NCI-H748 (cell line): ENCODE measurements around the gene CHD3.
A peak's percentile ranks its signal among the peaks of the same experiment; 100 is the strongest.

Experiments used
- DNase-seq: peaks from one replicate; lab custom pipeline; 2025; ENCODE audit not compliant: unreplicated experiment; lab: John Stamatoyannopoulos, UW

Gene CHD3

DNA sequence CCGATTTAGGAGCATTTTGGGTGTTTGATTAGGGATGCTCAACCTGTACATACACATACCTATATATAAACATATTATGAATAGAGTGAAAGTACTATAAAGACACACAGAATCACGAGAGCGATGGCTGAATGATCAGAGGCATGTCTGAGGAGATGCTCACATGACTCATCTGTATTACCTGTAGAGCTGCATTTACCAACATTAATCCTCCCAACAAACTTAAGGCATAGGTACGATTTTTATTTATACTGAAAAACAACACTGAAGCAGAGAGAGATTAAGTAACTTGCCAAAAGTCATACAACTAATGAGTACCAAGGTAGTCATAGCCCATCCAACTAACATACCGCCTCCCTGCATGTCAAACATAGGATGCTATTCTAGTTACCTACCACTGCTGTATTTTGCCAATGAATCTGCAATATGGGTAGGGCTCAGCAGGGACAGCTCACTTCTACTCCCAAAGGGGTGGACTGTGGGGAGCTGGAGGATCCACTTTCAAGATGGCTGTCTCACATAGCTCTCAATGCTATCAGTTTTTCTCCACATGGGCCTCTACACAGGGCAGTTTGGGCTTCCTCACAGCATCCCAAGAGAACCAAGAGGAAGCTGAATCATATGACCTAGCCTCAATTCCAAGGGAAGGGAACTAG is 23.5 kb upstream of the CHD3 start:
- no peak for DNase-seq

DNA sequence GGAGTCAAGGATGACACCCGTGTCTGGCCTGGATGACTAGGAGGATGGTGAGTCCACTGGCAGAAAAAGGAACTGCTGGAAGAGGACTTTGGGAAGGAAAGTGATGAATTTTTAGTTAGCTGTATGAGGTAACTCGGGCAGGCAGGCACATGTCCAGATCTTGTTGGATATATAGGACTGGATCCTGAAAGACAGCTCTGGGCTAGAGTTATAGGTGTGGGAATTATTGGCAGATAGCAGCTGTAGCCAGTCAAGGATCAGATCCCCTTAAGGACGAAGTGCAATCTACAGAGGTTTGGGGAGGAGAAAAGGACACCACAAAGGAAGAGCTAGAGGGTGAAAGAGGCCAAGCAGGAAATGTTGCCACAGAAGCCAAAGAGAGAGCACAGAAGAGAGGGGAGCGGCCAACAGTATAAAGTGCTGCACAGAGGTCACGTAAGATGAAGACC is 20.7 kb upstream of the CHD3 start:
- no peak for DNase-seq

DNA sequence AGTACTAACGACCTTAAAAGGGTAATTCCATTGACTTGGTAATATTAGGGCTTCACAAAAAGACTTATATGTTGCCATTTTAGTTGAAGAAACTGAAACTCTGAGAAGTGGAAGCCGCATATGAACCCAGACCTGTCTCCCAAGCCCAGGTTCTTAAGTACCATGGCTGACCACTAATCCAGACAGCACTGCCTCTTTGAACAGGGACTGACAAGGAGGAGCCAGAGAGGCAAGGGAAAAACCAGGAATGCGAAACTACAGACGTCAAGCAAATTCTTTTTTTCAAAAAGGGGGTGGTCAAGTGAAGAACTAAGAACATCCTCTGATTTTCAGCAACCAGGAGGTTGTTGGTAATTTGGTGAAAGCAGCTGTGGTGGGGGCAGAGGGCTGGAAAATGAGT is 15.5 kb upstream of the CHD3 start:
- DNase-seq: no peak

DNA sequence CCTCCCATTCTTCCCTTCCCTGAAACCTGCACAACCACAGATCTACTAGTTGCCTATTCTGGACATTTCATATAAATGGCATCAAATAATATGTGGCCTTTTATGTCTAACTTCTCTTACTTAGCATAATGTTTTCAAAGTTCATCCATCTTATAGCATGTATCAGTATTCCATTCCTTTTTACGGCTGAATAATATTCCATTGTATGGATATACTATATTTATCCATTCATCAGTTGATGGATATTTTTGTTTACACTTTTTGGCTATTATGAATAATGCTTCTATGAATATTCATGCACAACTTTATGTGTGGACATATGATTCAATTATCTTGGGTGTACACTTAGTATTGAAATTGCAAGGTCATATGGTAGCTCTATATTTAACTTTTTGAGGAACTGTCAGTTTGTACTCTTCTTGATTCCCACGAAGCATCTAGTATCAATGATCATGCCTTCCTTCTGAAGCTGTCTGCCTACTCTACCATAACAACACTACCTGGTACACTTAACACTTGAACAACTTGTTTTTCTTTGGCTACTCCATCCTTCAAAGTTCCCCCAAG is 12.7 kb upstream of the CHD3 start:
- DNase-seq: no peak

DNA sequence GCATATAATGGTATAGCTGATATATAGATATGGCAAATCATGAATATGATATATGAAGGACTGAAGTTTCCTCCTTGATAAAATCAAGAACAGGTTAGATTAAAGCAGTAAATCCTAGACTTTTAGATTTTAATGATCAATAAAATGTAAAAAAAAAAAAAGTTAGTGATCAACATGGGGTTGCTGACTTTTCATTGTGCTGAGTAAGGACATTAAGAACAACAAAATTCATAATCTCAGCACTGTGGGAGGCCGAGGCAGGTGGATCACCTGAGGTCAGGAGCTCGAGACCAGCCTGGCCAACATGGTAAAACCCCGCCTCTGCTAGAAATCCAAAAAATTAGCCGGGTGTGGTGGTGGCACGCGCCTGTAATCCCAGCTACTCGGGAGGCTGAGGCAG is 10.4 kb upstream of the CHD3 start:
- DNase-seq: no peak

DNA sequence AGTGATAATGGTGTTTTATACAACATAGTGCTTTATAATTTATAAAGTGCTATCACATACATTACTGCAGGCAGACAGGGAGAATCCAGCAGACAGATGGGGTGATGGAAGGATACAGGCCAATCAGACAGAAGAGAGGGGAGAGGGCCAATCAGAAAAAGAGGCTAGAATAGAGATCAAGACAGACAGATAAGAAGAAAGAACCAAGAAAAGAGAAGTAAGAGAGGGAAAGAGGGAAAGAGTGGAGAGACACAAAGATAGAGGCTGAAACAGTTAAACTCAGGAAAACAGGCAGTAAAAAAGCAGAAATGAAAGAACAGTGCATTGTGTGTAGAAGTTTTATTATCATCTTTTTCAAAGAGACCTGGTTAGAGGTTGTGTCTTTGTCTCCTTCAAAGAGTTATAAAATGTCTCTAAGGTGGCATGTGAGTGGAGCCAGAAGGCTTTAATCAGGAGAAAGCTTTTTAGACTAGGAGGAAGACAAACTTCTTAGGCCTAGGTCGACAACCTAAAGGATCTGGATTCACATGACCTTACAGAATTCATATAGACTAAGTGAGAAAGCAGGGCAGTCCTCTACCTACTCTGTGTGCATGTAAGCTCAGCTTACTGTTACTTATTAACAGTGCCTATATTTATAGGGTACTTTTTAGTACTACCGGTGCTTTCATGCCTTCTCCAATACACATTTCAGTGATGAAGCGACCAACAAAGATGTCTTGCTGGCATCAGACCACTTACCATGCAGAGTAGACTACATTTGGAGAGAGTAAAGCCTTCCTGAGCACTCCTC is 8.3 kb upstream of the CHD3 start:
- no peak for DNase-seq

DNA sequence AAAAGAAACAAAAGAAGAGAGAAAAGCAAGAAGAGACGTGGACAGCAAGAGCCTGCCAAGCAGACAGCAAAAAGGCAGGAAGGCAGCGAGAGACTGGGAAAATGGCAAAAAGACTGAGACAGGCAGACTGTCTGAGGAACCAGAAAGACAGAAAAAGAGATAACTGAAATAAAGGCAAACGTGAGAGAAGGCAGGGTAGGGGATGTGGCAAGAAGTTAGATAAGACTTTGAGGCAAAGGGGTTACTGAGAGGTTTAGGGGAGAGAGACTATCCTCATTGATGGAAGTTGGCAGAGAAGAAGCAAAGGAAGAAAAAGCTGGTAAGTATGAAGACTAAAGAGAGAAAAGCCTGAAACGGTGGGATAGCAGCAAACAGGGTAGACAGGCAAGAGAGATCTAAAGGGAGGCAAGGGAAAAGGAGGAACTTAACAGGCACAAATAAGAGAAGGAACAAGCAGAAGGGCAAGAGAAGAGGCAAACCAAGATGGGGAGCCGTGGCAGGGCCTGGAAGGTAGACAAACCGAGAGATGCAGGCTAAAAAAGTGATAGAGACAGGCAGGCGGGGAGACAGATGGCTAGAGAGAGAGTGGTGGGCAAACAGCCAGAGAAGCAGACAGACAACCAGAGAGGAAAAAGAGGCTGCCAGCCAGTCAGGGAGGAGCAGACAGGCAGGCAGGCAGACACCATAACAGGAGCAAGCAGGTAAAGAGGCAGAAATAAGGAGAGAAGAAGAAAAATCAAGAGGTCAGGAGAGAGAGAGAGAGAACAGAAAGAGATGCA is 7.1 kb upstream of the CHD3 start:
- DNase-seq: peak; percentile 49

DNA sequence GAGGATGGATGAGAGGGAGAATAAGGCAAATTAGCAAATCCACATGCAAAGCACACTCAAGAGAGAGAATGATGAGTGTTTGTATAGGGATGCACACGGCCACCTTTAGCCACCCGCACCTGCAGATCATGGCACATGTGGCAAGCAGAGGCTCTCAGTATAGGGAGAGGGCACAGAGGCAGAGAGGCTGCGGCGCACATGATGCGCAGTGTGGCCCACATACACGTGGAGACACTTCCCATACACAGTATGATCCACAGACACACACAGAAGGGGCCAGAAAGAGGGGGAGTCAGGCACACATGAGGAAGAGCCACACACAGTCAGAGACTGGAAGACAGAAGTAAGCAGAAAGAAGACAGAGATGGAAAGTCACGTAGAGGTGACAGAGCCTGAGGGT is 6.5 kb upstream of the CHD3 start:
- peak; percentile 49 for DNase-seq

DNA sequence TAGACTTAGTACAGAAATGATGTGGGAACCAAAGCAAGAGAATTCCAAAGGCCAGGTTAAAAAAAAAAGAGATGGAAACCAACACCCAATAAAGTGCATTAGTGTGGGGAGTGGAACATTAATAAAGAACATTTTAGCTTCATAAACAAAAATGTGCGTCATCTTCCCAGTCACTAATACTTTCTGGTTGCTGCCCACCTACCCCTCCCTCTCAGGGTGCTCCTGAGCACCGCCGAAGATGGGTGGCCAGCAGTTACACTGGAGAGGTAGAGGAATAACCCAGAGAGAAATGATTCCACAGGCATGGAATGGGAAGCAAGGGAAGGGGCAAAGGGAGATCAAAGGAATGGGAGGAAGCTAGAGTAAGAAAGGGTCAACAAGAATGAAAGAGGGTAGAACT is 6.0 kb upstream of the CHD3 start:
- no peak for DNase-seq

DNA sequence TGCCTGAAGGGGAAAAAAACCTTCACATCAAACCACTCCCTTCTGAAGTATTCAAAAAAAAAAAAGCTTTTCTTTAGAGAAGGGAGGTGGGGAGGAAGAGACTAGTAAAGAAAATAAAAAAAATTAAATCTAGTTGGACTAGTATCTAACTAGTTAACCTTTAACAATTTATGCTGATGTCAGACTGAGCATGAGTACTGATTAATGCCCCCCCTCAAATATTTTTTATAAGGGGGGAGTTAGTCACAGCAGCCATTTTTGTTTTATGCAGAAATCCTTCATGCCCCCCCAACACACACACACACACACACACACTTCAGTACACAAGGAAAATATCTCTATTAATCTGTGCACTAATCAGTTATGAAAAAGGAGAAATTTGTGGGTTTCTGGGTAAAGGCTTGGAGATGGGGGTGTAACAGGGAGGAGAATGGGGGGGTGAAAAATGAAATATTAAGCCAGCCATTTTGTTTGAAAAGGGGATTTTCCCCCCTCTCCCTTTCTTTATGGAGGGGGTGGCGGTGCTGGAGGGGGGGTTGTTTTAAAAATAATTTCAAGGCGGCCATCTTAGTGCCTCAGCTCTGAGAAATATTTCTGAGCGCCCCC is 4.7 kb upstream of the CHD3 start:
- DNase-seq: peak; percentile 45

DNA sequence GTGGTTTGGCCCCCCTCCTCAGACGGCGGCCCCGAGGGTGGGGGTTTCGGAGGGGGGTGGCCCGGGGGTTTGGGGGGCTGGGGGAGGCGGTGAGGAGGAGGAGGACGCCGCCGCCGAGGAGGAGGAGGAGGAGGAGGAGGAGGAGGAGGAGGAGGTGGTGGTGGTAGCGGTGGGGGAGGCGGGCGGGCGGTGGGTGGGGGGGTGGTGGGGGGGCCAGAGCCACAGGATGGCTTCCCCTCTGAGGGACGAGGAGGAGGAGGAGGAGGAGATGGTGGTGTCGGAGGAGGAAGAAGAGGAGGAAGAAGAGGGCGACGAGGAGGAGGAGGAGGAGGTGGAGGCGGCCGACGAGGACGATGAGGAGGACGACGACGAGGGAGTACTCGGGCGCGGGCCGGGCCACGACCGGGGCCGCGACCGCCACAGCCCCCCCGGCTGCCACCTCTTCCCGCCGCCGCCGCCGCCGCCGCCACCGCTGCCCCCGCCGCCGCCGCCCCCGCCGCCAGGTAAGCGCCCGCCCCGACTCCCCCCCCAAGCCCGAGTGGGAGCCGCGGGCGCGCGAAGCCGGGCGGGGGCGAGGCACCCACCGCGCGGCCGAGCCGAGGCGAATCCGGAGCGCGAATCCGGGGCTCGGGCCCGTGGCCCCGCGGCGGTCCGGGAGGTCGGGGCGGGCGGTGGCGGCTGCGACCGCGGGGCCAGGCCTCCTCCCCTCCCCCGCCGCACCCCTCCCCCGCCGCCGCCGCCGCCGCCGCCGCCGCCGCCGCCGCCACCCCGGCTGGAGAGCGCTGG is 3.8 kb upstream of the CHD3 start:
- DNase-seq: peak; percentile 32

DNA sequence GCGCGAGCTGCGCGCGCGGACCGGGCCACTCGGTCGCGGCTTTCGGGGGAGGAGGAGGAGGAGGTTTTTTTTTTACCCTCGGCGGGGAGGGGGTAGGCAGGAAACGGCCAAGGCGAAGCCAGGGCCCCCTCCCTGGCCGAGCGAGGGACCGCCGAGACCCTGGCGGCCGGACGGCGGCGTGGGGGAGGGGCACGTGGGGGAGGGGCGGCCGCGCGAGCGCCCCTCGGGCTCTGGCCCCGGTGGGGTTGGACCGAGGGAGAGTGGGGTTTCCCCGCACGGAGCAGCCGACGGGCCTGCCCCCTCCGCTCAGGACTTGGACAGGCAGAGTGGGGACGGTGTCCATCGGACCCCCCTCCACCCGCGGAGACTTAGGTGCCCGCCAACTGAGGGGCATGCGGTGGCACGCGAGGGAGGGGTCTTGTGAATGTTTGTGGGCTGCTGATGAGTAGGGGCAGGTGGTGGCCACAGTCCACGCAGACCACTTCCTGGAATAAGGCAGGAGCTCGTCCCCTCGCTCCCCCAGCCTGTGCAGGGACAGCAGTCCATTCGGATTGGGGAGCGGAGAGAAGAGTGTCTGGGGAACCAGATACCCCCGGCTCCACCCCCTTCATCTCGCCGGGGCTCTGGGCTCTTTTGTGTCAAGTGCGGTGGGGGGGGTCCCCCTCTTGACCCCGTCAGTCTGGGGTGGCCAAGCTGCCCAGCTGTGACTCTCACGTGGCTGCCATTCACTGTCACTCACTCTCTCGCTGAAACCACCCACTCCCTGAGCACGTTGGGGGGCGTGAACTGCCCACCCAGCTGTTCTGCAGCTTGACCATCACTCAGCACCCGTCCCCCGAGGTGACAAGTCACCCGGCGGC is 3.0 kb upstream of the CHD3 start:
- DNase-seq: peak; percentile 78

DNA sequence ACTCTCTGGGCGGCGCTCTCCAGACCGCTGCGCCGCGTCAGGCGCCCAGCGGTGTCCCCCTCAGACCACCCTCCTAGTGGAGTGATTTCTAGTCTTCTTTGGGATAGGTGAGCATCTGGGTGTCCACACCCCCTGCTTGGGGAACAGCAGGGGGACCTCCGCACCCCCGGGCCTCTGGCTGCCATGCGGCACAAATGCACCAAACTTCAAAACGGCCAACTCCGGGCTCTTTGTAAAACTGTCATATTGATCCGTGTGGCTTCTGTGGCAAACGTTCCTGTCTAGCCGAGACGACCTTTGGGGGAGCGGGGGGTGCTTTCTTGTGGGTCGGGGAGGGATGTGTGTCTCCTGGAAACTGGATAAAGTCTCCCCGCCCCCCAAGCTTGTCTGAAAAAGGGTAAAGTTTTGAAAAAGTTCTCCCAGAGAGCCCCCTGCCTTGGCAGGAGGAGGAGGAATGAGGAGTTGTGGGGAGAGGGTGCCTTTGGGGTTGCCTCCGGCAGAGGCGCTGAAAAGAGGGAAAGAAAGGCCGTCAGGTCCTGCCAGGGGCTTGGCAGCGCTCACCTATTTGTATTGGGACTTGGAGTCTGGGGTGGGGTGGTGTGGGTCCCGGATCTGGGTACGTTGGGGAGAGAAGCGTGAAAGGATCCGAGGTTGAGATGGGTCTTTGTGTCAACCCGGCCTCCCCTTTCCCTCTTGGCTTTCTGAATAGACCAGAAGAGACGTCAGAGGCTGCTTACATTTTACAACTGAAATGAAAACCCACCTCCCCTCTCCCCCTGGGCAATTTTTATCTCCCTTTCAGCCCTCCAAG is 2.2 kb upstream of the CHD3 start:
- peak; percentile 66 for DNase-seq

DNA sequence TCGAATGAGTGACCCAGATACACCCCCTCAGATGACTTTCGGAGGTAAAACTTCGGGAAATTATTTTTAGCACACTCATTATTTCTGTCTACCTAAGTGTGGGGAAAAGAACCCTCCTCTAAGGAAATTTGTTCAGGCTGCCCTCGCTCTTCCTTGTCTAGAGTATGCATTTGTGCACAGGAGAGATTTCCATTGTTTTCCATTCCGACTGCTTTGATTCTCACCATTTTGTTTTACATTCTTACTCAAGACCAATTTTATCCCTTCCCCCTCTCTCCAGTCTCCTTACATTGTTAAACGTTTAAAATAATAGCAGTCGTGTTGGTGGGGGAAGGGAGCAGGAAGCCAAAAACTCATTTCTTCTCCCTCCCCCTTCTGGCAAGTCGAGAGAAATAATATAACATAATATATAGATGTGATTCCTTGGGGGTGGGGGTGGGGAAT is 1.5 kb upstream of the CHD3 start:
- DNase-seq: peak; percentile 89

DNA sequence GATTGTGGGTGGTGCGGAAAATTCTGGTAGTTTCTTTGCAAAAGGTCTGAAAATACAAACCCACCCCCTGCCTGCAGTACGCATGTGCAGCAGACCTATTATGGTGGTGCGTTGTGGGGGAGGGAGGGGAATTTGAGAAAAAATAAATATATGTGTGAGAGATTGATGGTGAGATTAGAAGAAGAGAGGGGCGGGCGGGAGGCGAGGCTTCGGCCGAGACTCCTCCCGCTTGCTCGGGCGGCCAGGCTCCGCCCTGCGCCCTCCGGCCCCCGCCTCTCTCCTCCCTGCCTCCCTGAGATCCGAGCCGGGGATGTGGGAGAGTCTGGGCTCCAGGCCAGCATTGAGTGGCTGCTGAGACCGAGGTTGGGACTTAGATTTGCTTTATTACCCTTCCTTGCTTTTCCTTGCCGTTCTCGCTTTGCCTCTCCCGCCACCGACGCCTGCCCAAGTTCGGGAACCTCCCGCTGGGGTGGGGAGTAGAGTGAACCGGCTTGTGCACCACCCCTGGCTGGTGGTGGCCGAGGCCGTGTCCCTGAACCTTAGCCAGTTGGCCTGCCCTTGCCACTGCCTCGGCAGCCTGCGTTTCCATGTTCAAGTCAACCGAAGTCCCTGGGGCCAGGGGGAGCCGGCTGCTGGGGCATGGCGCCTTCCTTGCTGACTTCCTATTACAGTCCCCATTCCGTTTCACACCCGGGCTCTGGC is 956 bp upstream of the CHD3 start:
- DNase-seq: peak; percentile 97

DNA sequence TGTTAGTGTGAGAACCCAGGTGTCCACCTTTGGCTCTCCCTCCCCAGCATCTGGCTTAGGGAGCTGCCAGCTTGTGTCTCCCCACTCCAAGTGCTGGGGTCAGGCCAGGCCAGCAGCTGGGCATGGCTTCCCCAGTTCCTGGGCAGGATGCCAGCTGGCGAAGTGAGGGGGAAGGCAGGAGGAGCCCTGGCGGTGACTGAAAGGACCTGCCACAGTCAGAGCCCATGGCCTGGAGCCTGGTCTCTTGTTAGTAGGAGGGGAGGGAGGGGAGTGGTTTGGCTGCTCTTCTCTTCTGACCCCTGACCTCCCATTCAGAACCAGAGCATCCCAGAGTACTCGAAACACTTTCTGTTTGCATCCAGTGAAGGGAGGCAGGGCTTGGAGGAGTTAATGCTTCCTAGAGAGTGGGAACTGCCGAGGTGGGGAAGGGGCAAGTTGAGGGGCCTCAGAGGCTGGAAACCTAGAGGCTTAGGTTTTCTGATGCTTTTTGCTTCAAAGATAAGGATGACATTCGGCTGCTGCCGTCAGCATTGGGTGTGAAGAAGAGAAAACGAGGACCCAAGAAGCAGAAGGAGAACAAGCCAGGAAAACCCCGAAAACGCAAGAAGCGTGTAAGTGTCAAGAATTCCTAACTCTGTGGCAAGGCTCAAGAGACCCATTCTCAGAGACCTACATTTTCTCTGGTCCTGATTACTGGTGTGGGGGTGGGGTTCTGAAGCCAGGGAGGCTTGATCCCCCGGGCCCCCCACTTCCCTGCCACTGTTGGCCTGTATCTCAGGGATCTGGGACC is 772 bp downstream of the CHD3 start:
- DNase-seq: peak; percentile 98
